Naive thymus-derived CD4-positive, alpha-beta T cell (primary cell): ENCODE measurements around the gene PTPRG. TPM values are rescaled to one million over a fixed set of nuclear protein-coding genes. Genes with fewer than 3 reads are reported as not detected.

ENCODE experiments used
- ATAC-seq: fragments of 150-1000 bp; cut with Tn5 transposase; 2 replicates; pipeline ENCODE4 v1.10.0; 2021; ENCODE audit warnings: mild to moderate bottlenecking, moderate library complexity
- CTCF ChIA-PET: fragments of 350-600 bp; sonication (Branson Sonifier 250); formaldehyde crosslinking; loops from one replicate; lab custom pipeline; 2021; ENCODE audit warnings: antibody characterized with exemption; lab: Charles Lee
- POLR2A ChIA-PET: fragments of 350-600 bp; sonication (Branson Sonifier 250); formaldehyde crosslinking; loops from one replicate; lab custom pipeline; 2021; ENCODE audit warnings: antibody characterized with exemption, inconsistent platforms; lab: Charles Lee
- DNase-seq, 9 donors: peaks; one replicate each; pipeline versions ENCODE4 v3.0.0 to v3.0.0-alpha.2; 2020 to 2022; ENCODE audit warnings: mixed read lengths in 1 of 9
- H3K27ac ChIP-seq: one replicate; pipeline ENCODE4 v1.7.0; 2013; ENCODE audit warnings: mild to moderate bottlenecking, low read depth, low read length, moderate library complexity
- H3K27me3 ChIP-seq, 2 donors: one replicate each; pipeline ENCODE4 v1.7.0; 2013; ENCODE audit warnings: low read length in 2 of 2, mild to moderate bottlenecking in 2 of 2, moderate library complexity in 2 of 2; ENCODE audit not compliant: control insufficient read depth in 2 of 2, insufficient read depth in 2 of 2
- H3K36me3 ChIP-seq, 3 experiments: 1 replicate in 2 of 3; 2 replicates in 1 of 3; pipeline ENCODE4 v1.7.0; 2013; ENCODE audit warnings: low read length in 3 of 3, mild to moderate bottlenecking in 3 of 3, moderate library complexity in 1 of 3; ENCODE audit not compliant: insufficient read depth in 3 of 3, control insufficient read depth in 2 of 3
- H3K4me1 ChIP-seq, 2 donors: one replicate each; pipeline ENCODE4 v1.7.0; 2013; ENCODE audit warnings: low read length in 2 of 2, mild to moderate bottlenecking in 2 of 2, moderate library complexity in 1 of 2; ENCODE audit not compliant: control insufficient read depth in 2 of 2, insufficient read depth in 2 of 2
- H3K4me3 ChIP-seq: 2 replicates; pipeline ENCODE4 v1.7.0; 2013; ENCODE audit warnings: mild to moderate bottlenecking, low read length
- H3K9me3 ChIP-seq, 3 experiments: 1 replicate in 2 of 3; 2 replicates in 1 of 3; pipeline ENCODE4 v1.7.0; 2013; ENCODE audit warnings: low read length in 3 of 3; ENCODE audit not compliant: control insufficient read depth in 2 of 3
- H3K27ac Mint-ChIP-seq, 9 donors: one replicate each; pipeline ENCODE4 v1.8.0; 2020 to 2022; ENCODE audit warnings: mixed read lengths in 9 of 9, mild to moderate bottlenecking in 8 of 9, moderate library complexity in 5 of 9, inconsistent platforms in 2 of 9
- H3K27me3 Mint-ChIP-seq, 5 donors: one replicate each; pipeline ENCODE4 v1.8.0; 2021 to 2022; ENCODE audit warnings: mixed read lengths in 5 of 5, mild to moderate bottlenecking in 1 of 5
- H3K36me3 Mint-ChIP-seq, 5 donors: one replicate each; pipeline ENCODE4 v1.8.0; 2020 to 2022; ENCODE audit warnings: mixed read lengths in 5 of 5, mild to moderate bottlenecking in 3 of 5, inconsistent platforms in 1 of 5
- H3K4me1 Mint-ChIP-seq, 7 donors: one replicate each; pipeline ENCODE4 v1.8.0; 2020 to 2022; ENCODE audit warnings: mixed read lengths in 7 of 7, mild to moderate bottlenecking in 3 of 7, inconsistent platforms in 1 of 7
- H3K4me3 Mint-ChIP-seq, 10 donors: one replicate each; pipeline ENCODE4 v1.8.0; 2020 to 2022; ENCODE audit warnings: mild to moderate bottlenecking in 10 of 10, mixed read lengths in 10 of 10, moderate library complexity in 6 of 10, inconsistent platforms in 2 of 10
- H3K9me3 Mint-ChIP-seq, 11 donors: one replicate each; pipeline ENCODE4 v1.8.0; 2020 to 2022; ENCODE audit warnings: mixed read lengths in 11 of 11, mild to moderate bottlenecking in 4 of 11, inconsistent platforms in 1 of 11, moderate library complexity in 1 of 11
- intact Hi-C, 2 donors: fragments of 100-400 bp; cut with micrococcal nuclease; formaldehyde crosslinking; loops; one replicate each; pipeline ENCODE4 v1.15.1; 2023
- polyA plus RNA-seq, 2 donors: library from polyadenylated mRNA; unstranded; fragments of 300-500 nt; fragmentation: Illumina TruSeq; gene quantifications; one replicate each; pipeline ENCODE4 v1.2.3, GENCODE V29; 2021
- total RNA-seq, 6 experiments: library from RNA in 5 of 6; stranded (reverse) in 5 of 6; gene quantifications; 1 replicate in 5 of 6; 2 replicates in 1 of 6; pipeline ENCODE4 v1.2.3 and lab custom pipeline; 2021 to 2026

PTPRG gene
- total and polyA plus RNA-seq, 7 experiments from 2014 or later: 0.17 to 1.7 TPM; not detected in 5

GRCh38 chr3:61573441-61573840 lies 12.1 kb downstream of the PTPRG start:
- Mint-ChIP-seq H3K9me3 (peaks cover 0 to 11% (median 2%) of the 10 kb centered on the region in 11 donors), H3K27ac (no peak overlapping the region), H3K36me3 (no peaks in the 10 kb centered on the region), H3K4me1 (no peaks in the 10 kb centered on the region), H3K27me3 (peaks cover 0 to 27% (median 5%) of the 10 kb centered on the region in 5 donors), H3K4me3 (no peak overlapping the region)
- DNase-seq: no peak
- Histone ChIP-seq H3K27me3 (no peaks in the 10 kb centered on the region), H3K9me3 (no peaks in the 10 kb centered on the region), H3K4me3 (no peak overlapping the region), H3K27ac (no peak overlapping the region), H3K36me3 (no peaks in the 10 kb centered on the region), H3K4me1 (no peaks in the 10 kb centered on the region)
- no peak for ATAC-seq
- POLR2A ChIA-PET: no interaction called here
- CTCF ChIA-PET: no interaction called here
- intact Hi-C loops: no loop called here

GRCh38 chr3:61574854-61575253 lies 13.5 kb downstream of the PTPRG start:
- H3K27me3 ChIP-seq: no peaks in the 10 kb centered on the region
- no peaks in the 10 kb centered on the region for H3K4me1 ChIP-seq
- POLR2A ChIA-PET: no interaction called here
- DNase-seq (no peak), ATAC-seq (no peak)
- H3K27ac Mint-ChIP-seq: no peak overlapping the region
- intact Hi-C loops: no loop called here
- no peak overlapping the region for H3K4me3 Mint-ChIP-seq
- H3K4me3 ChIP-seq: no peak overlapping the region
- no peaks in the 10 kb centered on the region for H3K36me3 Mint-ChIP-seq
- no peaks in the 10 kb centered on the region for H3K4me1 Mint-ChIP-seq
- CTCF ChIA-PET: no interaction called here
- H3K9me3 ChIP-seq: no peaks in the 10 kb centered on the region
- H3K27ac ChIP-seq: no peak overlapping the region
- no peaks in the 10 kb centered on the region for H3K36me3 ChIP-seq
- peaks cover 0 to 11% (median 2%) of the 10 kb centered on the region in 11 donors for H3K9me3 Mint-ChIP-seq
- peaks cover 0 to 20% (median 7%) of the 10 kb centered on the region in 5 donors for H3K27me3 Mint-ChIP-seq

- Histone ChIP-seq H3K4me3 (no peak overlapping the region), H3K27me3 (no peaks in the 10 kb centered on the region), H3K27ac (no peak overlapping the region), H3K9me3 (no peaks in the 10 kb centered on the region), H3K36me3 (no peaks in the 10 kb centered on the region), H3K4me1 (no peaks in the 10 kb centered on the region)
- DNase-seq: no peak
- no peak for ATAC-seq
- H3K27ac Mint-ChIP-seq: no peak overlapping the region
- H3K4me1 Mint-ChIP-seq: no peaks in the 10 kb centered on the region
- peaks cover 0 to 18% (median 10%) of the 10 kb centered on the region in 5 donors for H3K27me3 Mint-ChIP-seq
- no peaks in the 10 kb centered on the region for H3K36me3 Mint-ChIP-seq
- intact Hi-C loops: no loop called here
- ChIA-PET POLR2A (no interaction called here), CTCF (no interaction called here)
- no peak overlapping the region for H3K4me3 Mint-ChIP-seq
- peaks cover 0 to 11% (median 2%) of the 10 kb centered on the region in 11 donors for H3K9me3 Mint-ChIP-seq
Observed at GRCh38 chr3:61575893-61576292, 14.5 kb downstream of the PTPRG start.

- intact Hi-C loops: no loop called here
- POLR2A ChIA-PET: no interaction called here
- no peaks in the 10 kb centered on the region for H3K27me3 ChIP-seq
- Mint-ChIP-seq H3K36me3 (no peaks in the 10 kb centered on the region), H3K9me3 (peaks cover 0 to 11% (median 2%) of the 10 kb centered on the region in 11 donors), H3K27me3 (peaks cover 0 to 23% (median 10%) of the 10 kb centered on the region in 5 donors), H3K4me3 (no peak overlapping the region), H3K4me1 (no peaks in the 10 kb centered on the region), H3K27ac (no peak overlapping the region)
- H3K36me3 ChIP-seq: no peaks in the 10 kb centered on the region
- no peaks in the 10 kb centered on the region for H3K9me3 ChIP-seq
- H3K4me1 ChIP-seq: no peaks in the 10 kb centered on the region
- DNase-seq: no peak
- no peak for ATAC-seq
- H3K4me3 ChIP-seq: no peak overlapping the region
- CTCF ChIA-PET: no interaction called here
- H3K27ac ChIP-seq: no peak overlapping the region
Observed at GRCh38 chr3:61577760-61578159, 16.4 kb downstream of the PTPRG start.

DNA sequence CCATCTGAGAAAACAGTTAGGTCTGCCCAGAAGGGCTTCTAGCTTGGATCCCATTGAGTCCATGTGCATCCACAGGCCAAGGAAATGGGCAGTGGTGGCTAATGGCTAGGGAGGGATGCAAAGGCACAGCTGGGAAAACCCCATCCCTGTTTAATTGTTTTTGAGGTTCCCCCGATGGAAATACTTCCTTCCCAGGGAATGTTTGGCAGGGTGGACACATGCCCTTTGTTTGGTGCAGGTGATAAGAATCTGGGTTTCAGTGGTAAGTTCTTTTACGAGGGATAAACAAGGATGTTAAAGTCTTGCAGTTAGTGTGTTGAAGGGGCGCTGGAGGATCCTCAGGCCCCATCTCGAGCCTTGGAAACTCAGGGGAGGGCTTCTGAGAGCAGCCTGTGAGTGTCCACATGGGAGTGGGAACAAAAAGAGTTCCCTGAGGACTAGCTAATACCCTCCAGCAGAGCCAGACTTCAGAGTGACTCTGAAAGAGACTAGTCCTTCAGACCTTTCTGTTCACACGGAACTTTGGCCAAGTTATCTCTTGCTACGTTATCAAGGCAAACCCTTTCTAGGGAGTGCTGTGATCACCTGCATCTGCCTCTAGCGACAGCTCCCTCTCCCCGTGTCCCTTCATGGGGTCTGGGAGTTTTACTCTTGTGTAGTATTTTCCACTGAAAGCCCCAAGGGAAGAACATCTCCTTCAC lies 17.4 kb downstream of the PTPRG start:
- H3K27me3 Mint-ChIP-seq: peaks cover 0 to 25% (median 10%) of the 10 kb centered on the region in 5 donors
- ATAC-seq (no peak), DNase-seq (no peak)
- H3K4me3 Mint-ChIP-seq: no peak overlapping the region
- H3K36me3 Mint-ChIP-seq: no peaks in the 10 kb centered on the region
- Histone ChIP-seq H3K9me3 (no peaks in the 10 kb centered on the region), H3K27ac (no peak overlapping the region), H3K4me3 (no peak overlapping the region), H3K27me3 (no peaks in the 10 kb centered on the region), H3K36me3 (no peaks in the 10 kb centered on the region), H3K4me1 (no peaks in the 10 kb centered on the region)
- ChIA-PET POLR2A (no interaction called here), CTCF (no interaction called here)
- intact Hi-C loops: no loop called here
- H3K9me3 Mint-ChIP-seq: peaks cover 0 to 11% (median 0%) of the 10 kb centered on the region in 11 donors
- H3K27ac Mint-ChIP-seq: no peak overlapping the region
- H3K4me1 Mint-ChIP-seq: no peaks in the 10 kb centered on the region

- Histone ChIP-seq H3K4me1 (no peaks in the 10 kb centered on the region), H3K36me3 (no peaks in the 10 kb centered on the region), H3K4me3 (no peak overlapping the region), H3K27me3 (no peaks in the 10 kb centered on the region), H3K27ac (no peak overlapping the region), H3K9me3 (no peaks in the 10 kb centered on the region)
- no peak for ATAC-seq
- POLR2A ChIA-PET: interaction anchor here (0.8 kb wide), 1 partner anchor 14 kb away, joined by 3 read pairs; no protein-coding TSS in a partner anchor
- H3K4me1 Mint-ChIP-seq: no peaks in the 10 kb centered on the region
- intact Hi-C loops: no loop called here
- H3K27ac Mint-ChIP-seq: no peak overlapping the region
- CTCF ChIA-PET: no interaction called here
- H3K4me3 Mint-ChIP-seq: no peak overlapping the region
- H3K9me3 Mint-ChIP-seq: peaks cover 0 to 5% (median 0%) of the 10 kb centered on the region in 11 donors
- H3K27me3 Mint-ChIP-seq: peaks cover 3 to 29% (median 10%) of the 10 kb centered on the region in 5 donors
- H3K36me3 Mint-ChIP-seq: no peaks in the 10 kb centered on the region
- DNase-seq: no peak
Observed at GRCh38 chr3:61579685-61580084, 18.3 kb downstream of the PTPRG start.
